Nephron (organoid): ENCODE data around the gene DESI1.

Experiments used
- H3K27ac Mint-ChIP-seq, 3 experiments: 2 replicates each; pipeline ENCODE4 v1.8.0; 2020; ENCODE audit warnings: mixed read lengths in 3 of 3, mild to moderate bottlenecking in 2 of 3, moderate library complexity in 1 of 3
- H3K27me3 Mint-ChIP-seq: 2 replicates; pipeline ENCODE4 v1.8.0; 2021; ENCODE audit warnings: low read depth, mild to moderate bottlenecking, moderate library complexity, mixed read lengths
- H3K36me3 Mint-ChIP-seq: 2 replicates; pipeline ENCODE4 v1.8.0; 2020; ENCODE audit warnings: low read depth, mixed read lengths
- H3K4me1 Mint-ChIP-seq: 2 replicates; pipeline ENCODE4 v1.8.0; 2020; ENCODE audit warnings: mixed read lengths
- H3K4me3 Mint-ChIP-seq, 3 experiments: 2 replicates each; pipeline ENCODE4 v1.8.0; 2020; ENCODE audit warnings: mild to moderate bottlenecking in 3 of 3, mixed read lengths in 3 of 3, moderate library complexity in 2 of 3
- H3K9me3 Mint-ChIP-seq: 2 replicates; pipeline ENCODE4 v1.8.0; 2020; ENCODE audit warnings: mixed read lengths
- TF ChIP-seq, protein P1 (sequence below), 3 experiments: fragments of 200-600 bp; sonication (generic); IDR thresholded peaks; one replicate each; pipeline ENCODE4 v1.5.0; 2021; ENCODE audit warnings: antibody characterized with exemption in 3 of 3; ENCODE audit not compliant: unreplicated experiment in 3 of 3

Gene DESI1

DNA sequence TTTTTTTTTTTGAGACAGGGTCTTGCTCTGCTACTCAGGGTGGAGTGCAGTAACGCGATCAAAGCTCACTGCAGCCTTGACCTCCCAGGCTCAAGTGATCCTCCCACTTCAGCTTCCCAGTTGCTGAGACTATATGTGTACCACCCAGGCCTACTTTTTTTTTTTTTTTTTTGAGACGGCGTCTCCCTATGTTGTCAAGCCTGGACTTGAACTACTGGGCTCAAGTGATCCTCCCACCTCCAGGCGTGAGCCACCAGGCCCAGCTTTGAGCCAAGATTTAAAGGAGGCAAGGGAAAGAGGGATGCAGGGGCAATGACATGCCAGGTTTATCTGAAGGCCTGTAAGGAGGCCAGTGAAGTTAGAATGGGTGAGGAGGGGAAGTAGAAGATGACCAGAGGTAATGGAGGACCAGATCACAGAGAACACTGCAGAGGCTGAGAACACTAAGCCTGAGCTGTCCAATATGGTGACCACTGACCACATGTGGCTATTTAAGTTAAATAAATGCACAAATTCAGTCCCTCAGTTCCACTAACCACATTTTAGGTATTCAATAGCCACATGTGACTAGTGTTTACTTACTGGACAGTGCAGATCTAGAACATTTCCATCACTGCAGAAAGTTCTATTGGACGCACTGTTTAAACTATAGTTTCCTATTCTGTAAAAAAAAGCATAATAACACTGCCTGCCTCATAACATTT, 8.1 kb downstream of the DESI1 start:
- H3K27ac Mint-ChIP-seq, result no peak overlapping the region
- H3K27me3 Mint-ChIP-seq, result no peaks in the 10 kb centered on the region

DNA sequence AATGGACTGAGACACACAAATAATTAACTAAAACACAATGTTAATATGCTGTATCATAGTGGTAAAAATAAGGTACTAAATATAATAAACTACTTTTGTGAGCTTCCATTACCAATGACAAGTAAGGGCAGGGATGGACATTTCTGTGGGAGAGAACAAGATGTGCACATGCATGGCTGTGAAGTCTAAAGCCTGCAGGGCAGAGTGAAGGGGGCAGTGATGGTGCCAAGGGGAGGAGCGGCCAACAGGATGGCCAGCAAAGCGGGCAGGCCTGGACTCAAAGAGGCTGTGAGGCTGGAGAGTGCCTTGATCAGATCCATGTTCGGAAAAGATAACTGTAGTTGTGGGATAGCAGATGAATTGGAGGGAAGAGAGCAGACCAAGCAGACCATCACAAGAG, 12.5 kb downstream of the DESI1 start:
- H3K9me3 Mint-ChIP-seq, result no peaks in the 10 kb centered on the region
- H3K27ac Mint-ChIP-seq, result no peak overlapping the region
- H3K4me1 Mint-ChIP-seq, result no peaks in the 10 kb centered on the region
- no peak overlapping the region for H3K4me3 Mint-ChIP-seq
- H3K36me3 Mint-ChIP-seq, result peaks cover 20% of the 10 kb centered on the region
- TF ChIP-seq, protein P1, sequence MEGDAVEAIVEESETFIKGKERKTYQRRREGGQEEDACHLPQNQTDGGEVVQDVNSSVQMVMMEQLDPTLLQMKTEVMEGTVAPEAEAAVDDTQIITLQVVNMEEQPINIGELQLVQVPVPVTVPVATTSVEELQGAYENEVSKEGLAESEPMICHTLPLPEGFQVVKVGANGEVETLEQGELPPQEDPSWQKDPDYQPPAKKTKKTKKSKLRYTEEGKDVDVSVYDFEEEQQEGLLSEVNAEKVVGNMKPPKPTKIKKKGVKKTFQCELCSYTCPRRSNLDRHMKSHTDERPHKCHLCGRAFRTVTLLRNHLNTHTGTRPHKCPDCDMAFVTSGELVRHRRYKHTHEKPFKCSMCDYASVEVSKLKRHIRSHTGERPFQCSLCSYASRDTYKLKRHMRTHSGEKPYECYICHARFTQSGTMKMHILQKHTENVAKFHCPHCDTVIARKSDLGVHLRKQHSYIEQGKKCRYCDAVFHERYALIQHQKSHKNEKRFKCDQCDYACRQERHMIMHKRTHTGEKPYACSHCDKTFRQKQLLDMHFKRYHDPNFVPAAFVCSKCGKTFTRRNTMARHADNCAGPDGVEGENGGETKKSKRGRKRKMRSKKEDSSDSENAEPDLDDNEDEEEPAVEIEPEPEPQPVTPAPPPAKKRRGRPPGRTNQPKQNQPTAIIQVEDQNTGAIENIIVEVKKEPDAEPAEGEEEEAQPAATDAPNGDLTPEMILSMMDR (IDR thresholded peaks at IDR 0.05; ENCODE audit: unreplicated experiment in 3 of 3), result no peak
- H3K27me3 Mint-ChIP-seq, result no peaks in the 10 kb centered on the region

More for the DNA sequence above, 8.1 kb downstream of the DESI1 start:
- H3K9me3 Mint-ChIP-seq, result no peaks in the 10 kb centered on the region
- no peaks in the 10 kb centered on the region for H3K36me3 Mint-ChIP-seq
- TF ChIP-seq, protein P1 (IDR thresholded peaks at IDR 0.05; ENCODE audit: unreplicated experiment in 3 of 3), result no peak
- H3K4me1 Mint-ChIP-seq, result peaks cover 4% of the 10 kb centered on the region
- H3K4me3 Mint-ChIP-seq, result no peak overlapping the region

DNA sequence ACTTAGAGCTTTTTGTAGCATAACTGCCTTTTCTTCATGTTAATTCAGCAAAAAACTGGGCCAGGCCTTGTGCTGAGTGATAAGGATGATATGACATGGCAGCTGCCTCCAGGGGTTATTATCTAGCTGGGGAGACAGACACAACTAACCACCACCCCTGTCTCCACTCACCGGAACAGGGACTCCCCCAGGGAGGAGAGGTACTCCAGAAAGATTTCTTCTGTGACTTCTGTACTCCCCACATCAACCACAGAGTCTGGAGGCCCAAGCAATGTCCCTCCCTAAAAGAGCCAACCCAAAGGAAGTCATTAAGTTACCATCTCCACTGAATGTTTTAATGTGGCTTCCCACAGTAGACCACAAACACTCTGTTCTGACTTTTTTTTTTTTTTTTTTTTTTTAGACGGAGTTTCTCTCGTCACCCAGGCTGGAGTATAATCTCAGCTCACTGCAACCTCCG, 16.9 kb downstream of the DESI1 start:
- H3K36me3 Mint-ChIP-seq, result peaks cover 32% of the 10 kb centered on the region
- H3K4me3 Mint-ChIP-seq, result no peak overlapping the region
- TF ChIP-seq, protein P1 (IDR thresholded peaks at IDR 0.05; ENCODE audit: unreplicated experiment in 3 of 3), result no peak
- no peak overlapping the region for H3K27ac Mint-ChIP-seq
- H3K9me3 Mint-ChIP-seq, result no peaks in the 10 kb centered on the region
- no peaks in the 10 kb centered on the region for H3K4me1 Mint-ChIP-seq
- H3K27me3 Mint-ChIP-seq, result no peaks in the 10 kb centered on the region

DNA sequence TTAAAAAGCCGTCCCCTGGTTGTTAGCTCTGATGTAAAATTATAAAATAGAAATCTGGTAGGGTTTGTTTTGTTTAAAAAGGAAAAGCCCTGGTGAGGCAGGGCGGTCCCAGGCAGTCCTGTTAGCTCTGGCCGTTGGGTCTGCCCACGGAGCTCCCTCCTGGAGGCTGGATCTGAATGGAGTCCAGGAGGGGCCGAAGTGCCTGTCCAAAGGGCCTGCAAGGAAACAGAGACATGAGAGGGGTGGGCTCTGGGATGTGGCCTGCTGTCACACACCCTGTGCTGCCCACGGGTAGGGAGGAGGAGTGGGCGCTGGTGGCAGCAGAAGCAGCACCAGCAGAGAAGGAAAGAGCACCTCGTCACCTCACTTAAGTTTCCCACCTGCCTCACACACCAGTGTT, 19.9 kb downstream of the DESI1 start:
- no peak overlapping the region for H3K27ac Mint-ChIP-seq
- H3K27me3 Mint-ChIP-seq, result no peaks in the 10 kb centered on the region
- no peaks in the 10 kb centered on the region for H3K4me1 Mint-ChIP-seq
- peaks cover 26% of the 10 kb centered on the region for H3K36me3 Mint-ChIP-seq
- H3K4me3 Mint-ChIP-seq, result no peak overlapping the region
- TF ChIP-seq, protein P1 (IDR thresholded peaks at IDR 0.05; ENCODE audit: unreplicated experiment in 3 of 3), result no peak
- no peaks in the 10 kb centered on the region for H3K9me3 Mint-ChIP-seq

DNA sequence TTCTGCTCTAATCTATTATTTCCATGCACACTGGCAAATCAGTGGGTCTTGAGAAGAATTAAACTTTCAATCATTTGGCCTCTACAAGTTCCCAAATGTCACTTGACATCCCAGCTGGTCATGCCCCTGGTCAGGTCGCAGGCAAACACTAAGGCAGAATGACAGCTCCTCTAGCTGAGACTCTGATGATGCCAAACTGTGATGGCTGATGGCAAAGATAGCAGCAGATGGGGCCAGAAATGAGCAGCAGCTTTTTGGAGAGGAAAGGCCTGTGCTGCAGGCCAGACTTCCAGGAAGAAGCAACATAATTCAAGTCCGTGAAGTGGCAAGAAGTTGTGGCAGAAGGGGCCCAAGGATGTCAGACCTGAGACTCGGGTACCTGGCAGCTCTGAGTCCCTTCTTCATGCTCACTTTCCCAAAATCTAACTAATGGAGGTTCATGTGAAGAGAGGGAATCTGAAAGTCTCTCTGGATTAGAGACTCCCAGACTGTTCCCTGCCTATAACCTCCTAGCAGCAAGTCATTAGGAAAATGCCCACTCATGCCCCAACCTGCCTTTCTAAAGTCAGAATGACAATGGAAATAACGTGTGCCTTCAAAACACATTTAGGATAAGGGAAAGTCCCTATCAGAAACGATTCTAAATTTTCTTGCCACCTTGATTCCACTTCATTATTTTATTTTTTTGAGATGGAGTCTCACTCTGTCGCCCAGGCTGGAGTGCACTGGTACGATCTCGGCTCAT, 21.8 kb downstream of the DESI1 start:
- Mint-ChIP-seq H3K36me3 (peaks cover 13% of the 10 kb centered on the region), H3K4me3 (no peak overlapping the region), H3K27ac (no peak overlapping the region), H3K9me3 (no peaks in the 10 kb centered on the region), H3K4me1 (no peaks in the 10 kb centered on the region), H3K27me3 (no peaks in the 10 kb centered on the region)
- TF ChIP-seq, protein P1 (IDR thresholded peaks at IDR 0.05; ENCODE audit: unreplicated experiment in 3 of 3), result no peak
